B cell (primary cell): ENCODE measurements around the gene CRAT. TPM values are rescaled to one million over a fixed set of nuclear protein-coding genes. Genes with fewer than 3 reads are reported as not detected.

Experiments used
- ATAC-seq: fragments of 200-7000 bp; cut with Tn5 transposase; one replicate; pipeline ENCODE4 v1.10.0; 2021; ENCODE audit warnings: low read depth, mild to moderate bottlenecking, moderate number of reproducible peaks, moderate library complexity
- CTCF ChIA-PET: fragments of 350-600 bp; sonication (Branson Sonifier 250); formaldehyde crosslinking; loops from one replicate; lab custom pipeline; 2021; ENCODE audit warnings: antibody characterized with exemption, inconsistent platforms; lab: Charles Lee
- POLR2A ChIA-PET: fragments of 350-600 bp; sonication (Branson Sonifier 250); formaldehyde crosslinking; loops from one replicate; lab custom pipeline; 2021; ENCODE audit warnings: antibody characterized with exemption; lab: Charles Lee
- DNase-seq: peaks from one replicate; pipeline ENCODE4 v3.0.0; 2013
- H2AFZ ChIP-seq: 2 replicates; pipeline ENCODE4 v1.6.1; 2012; ENCODE audit warnings: mild to moderate bottlenecking, low read depth, low read length; ENCODE audit not compliant: insufficient read depth, poor library complexity, severe bottlenecking
- H3K27ac ChIP-seq, 2 donors: 1 replicate in 1 of 2; 2 replicates in 1 of 2; pipeline ENCODE4 v1.5.1; 2012 to 2013; ENCODE audit warnings: low read length in 2 of 2, mild to moderate bottlenecking in 2 of 2, moderate library complexity in 1 of 2
- H3K27me3 ChIP-seq, 4 experiments: fragments of 200-600 bp in 1 of 4; sonication (generic) in 1 of 4; replicated peaks in 1 of 4; 1 replicate in 2 of 4; 2 replicates in 2 of 4; pipeline versions ENCODE4 v1.6.1 to v1.7.0; 2013 to 2016; ENCODE audit warnings: low read length in 3 of 4, mild to moderate bottlenecking in 2 of 4, mixed read lengths in 1 of 4, moderate library complexity in 1 of 4; ENCODE audit not compliant: insufficient read depth in 4 of 4, control insufficient read depth in 3 of 4; ENCODE audit errors: control extremely low read depth in 1 of 4
- H3K36me3 ChIP-seq, 2 experiments: replicated peaks in 1 of 2; 1 replicate in 1 of 2; 2 replicates in 1 of 2; pipeline versions ENCODE4 v1.6.1 to v1.7.1; 2013; ENCODE audit warnings: low read length in 1 of 2; ENCODE audit not compliant: insufficient read depth in 2 of 2, control insufficient read depth in 1 of 2; ENCODE audit errors: control extremely low read depth in 1 of 2, extremely low read depth in 1 of 2
- H3K4me1 ChIP-seq, 2 donors: fragments of 200-600 bp in 1 of 2; sonication (generic) in 1 of 2; 1 replicate in 1 of 2; 2 replicates in 1 of 2; pipeline versions ENCODE4 v1.5.1 to v1.6.1; 2013 to 2017; ENCODE audit warnings: low read length in 2 of 2; ENCODE audit not compliant: control insufficient read depth in 2 of 2, insufficient read depth in 2 of 2
- H3K4me2 ChIP-seq: replicated peaks from 2 replicates; pipeline ENCODE3; 2012; ENCODE audit warnings: mild to moderate bottlenecking, low read depth, low read length; ENCODE audit not compliant: poor library complexity, severe bottlenecking
- H3K4me3 ChIP-seq, 5 experiments: fragments of 200-600 bp in 1 of 5; sonication (generic) in 1 of 5; 1 replicate in 3 of 5; 2 replicates in 2 of 5; pipeline versions ENCODE4 v1.5.1 to v1.7.0; 2011 to 2016; ENCODE audit warnings: low read length in 4 of 5, mild to moderate bottlenecking in 4 of 5, low read depth in 2 of 5, control low read depth in 1 of 5, moderate library complexity in 1 of 5; ENCODE audit not compliant: insufficient read depth in 1 of 5; ENCODE audit errors: control extremely low read depth in 1 of 5, extremely low read depth in 1 of 5
- H3K79me2 ChIP-seq: fragments of 200-600 bp; sonication (generic); one replicate; pipeline ENCODE4 v1.6.0; 2016; ENCODE audit warnings: low read length; ENCODE audit not compliant: control insufficient read depth, insufficient read depth
- H3K9ac ChIP-seq: fragments of 200-600 bp; sonication (generic); 2 replicates; pipeline ENCODE4 v1.6.1; 2017; ENCODE audit warnings: mild to moderate bottlenecking, low read length, moderate library complexity
- H3K9me3 ChIP-seq, 3 donors: one replicate each; pipeline versions ENCODE4 v1.6.1 to v1.7.1; 2013; ENCODE audit warnings: low read length in 2 of 3; ENCODE audit not compliant: control insufficient read depth in 2 of 3, insufficient read depth in 1 of 3; ENCODE audit errors: control extremely low read depth in 1 of 3
- H4K20me1 ChIP-seq: 2 replicates; pipeline ENCODE4 v1.6.0; 2012; ENCODE audit warnings: mild to moderate bottlenecking, low read length; ENCODE audit not compliant: insufficient read depth, control insufficient read depth, poor library complexity, severe bottlenecking
- H3K27ac Mint-ChIP-seq: one replicate; pipeline ENCODE4 v1.8.0; 2021; ENCODE audit warnings: mixed read lengths
- H3K27me3 Mint-ChIP-seq: one replicate; pipeline ENCODE4 v1.8.0; 2021; ENCODE audit warnings: mixed read lengths
- H3K4me1 Mint-ChIP-seq: one replicate; pipeline ENCODE4 v1.8.0; 2021; ENCODE audit warnings: mixed read lengths
- H3K4me3 Mint-ChIP-seq: one replicate; pipeline ENCODE4 v1.8.0; 2021; ENCODE audit warnings: mixed read lengths
- H3K9me3 Mint-ChIP-seq: one replicate; pipeline ENCODE4 v1.8.0; 2022; ENCODE audit warnings: mixed read lengths; ENCODE audit not compliant: insufficient read depth
- EZH2 ChIP-seq: IDR thresholded peaks from 2 replicates; pipeline ENCODE4 v1.6.1; 2012; ENCODE audit warnings: borderline replicate concordance, low read depth, mild to moderate bottlenecking, moderate library complexity, low read length; ENCODE audit not compliant: insufficient read depth, poor library complexity, severe bottlenecking
- WGBS: methylation state at CpG from one replicate; pipeline ENCODE4 v1.1.5; 2013; ENCODE audit warnings: missing lambda C conversion rate; ENCODE audit not compliant: insufficient coverage; 5-methylcytosine and 5-hydroxymethylcytosine counted together
- intact Hi-C: fragments of 100-400 bp; cut with micrococcal nuclease; formaldehyde crosslinking; loops from one replicate; pipeline ENCODE4 v1.10.0; 2022
- polyA plus RNA-seq: library from polyadenylated mRNA; depleted of rRNA; stranded (reverse); fragments of >200 nt; gene quantifications from 2 replicates; pipeline ENCODE4 v1.2.3, GENCODE V29; 2012
- total RNA-seq, 2 donors: library from RNA; stranded (reverse); fragments of 120-200 nt in 1 of 2; gene quantifications; 1 replicate in 1 of 2; 2 replicates in 1 of 2; pipeline versions ENCODE4 v1.2.3 to v1.2.4, GENCODE V29; 2013 to 2022
- TF ChIP-seq, protein P1 (sequence below): fragments of 200-600 bp; IDR thresholded peaks from one replicate; pipeline ENCODE4 v1.8.0; 2022; ENCODE audit warnings: antibody characterized with exemption, mild to moderate bottlenecking

The CRAT gene
- total and polyA plus RNA-seq, 2 donors (not counting 1 experiment from before 2014, with no cell fraction given), result 8.0 to 14.1 TPM

DNA sequence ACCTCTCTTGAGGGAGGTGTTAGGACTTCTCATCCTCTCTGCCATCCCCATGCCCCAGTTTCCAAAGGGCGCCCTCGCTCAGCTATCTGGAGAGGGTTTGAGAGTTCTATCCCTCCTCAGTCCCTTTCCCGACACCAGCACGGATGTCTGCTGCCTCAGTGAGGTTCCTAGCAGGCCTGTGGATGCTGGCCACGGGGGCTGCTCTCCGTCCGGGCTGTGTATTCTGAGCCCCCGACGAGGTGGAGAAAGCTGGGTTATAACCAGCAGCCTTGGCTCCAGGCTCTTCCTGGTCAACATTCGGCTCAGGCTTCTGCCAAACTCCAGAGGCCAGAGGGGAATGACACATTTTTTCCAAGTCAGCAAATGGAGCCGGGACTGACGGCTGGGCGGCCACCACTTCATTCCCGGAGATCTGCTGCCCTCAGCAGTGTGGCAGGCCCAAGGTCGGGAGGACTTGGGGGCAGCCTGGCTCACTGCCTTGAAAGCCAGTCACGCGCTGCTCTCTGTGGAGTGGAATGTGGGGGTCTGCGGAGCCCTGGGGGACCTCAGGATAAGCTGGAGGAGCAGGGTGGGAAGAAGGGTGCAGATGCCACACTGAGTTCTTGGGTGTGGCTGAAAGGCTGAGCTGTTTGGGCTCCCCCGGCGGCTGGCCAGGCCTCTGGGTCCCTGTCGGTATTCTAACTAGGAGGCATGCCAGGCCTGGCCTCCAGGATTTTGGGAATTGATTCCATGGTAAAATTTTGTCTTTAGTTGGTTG lies 28.1 kb upstream of the CRAT start:
- TF ChIP-seq, protein P1, sequence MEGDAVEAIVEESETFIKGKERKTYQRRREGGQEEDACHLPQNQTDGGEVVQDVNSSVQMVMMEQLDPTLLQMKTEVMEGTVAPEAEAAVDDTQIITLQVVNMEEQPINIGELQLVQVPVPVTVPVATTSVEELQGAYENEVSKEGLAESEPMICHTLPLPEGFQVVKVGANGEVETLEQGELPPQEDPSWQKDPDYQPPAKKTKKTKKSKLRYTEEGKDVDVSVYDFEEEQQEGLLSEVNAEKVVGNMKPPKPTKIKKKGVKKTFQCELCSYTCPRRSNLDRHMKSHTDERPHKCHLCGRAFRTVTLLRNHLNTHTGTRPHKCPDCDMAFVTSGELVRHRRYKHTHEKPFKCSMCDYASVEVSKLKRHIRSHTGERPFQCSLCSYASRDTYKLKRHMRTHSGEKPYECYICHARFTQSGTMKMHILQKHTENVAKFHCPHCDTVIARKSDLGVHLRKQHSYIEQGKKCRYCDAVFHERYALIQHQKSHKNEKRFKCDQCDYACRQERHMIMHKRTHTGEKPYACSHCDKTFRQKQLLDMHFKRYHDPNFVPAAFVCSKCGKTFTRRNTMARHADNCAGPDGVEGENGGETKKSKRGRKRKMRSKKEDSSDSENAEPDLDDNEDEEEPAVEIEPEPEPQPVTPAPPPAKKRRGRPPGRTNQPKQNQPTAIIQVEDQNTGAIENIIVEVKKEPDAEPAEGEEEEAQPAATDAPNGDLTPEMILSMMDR, result no peak
- no peak for TF ChIP-seq EZH2
- POLR2A ChIA-PET, result interaction anchor here (0.5 to 2.6 kb wide), 7 partner anchors 36 to 767 kb away, joined by 3 to 22 read pairs (median 10); partner anchors contain the start of genes NTMT1 and URM1
- CTCF ChIA-PET, result interaction anchor here (0.6 to 18.9 kb wide), 30 partner anchors 8 to 660 kb away, joined by 3 to 382 read pairs (median 4); partner anchors contain the start of genes C9orf50, CRAT, IER5L and NTMT1
- H3K27me3 Mint-ChIP-seq, result no peaks in the 10 kb centered on the region
- H3K27me3 ChIP-seq, result no peaks in the 10 kb centered on the region
- ATAC-seq, result no peak
- no peak overlapping the region for H3K27ac ChIP-seq
- H4K20me1 ChIP-seq, result peaks cover 6% of the 10 kb centered on the region
- intact Hi-C loops, result loop anchor here (1.0 to 2.0 kb wide), 4 partner anchors 40 to 504 kb away; partner anchors contain the start of genes ASB6, DOLPP1 and IER5L
- no peak overlapping the region for H3K9ac ChIP-seq
- no peak overlapping the region for H3K4me3 ChIP-seq
- H3K27ac Mint-ChIP-seq, result peak overlapping the region; percentile 94
- 90% methylated on average over 19 of the region's 21 CpGs for WGBS
- peaks cover 43% of the 10 kb centered on the region for H3K4me1 Mint-ChIP-seq
- H3K36me3 ChIP-seq, result peaks cover 1 to 49% of the 10 kb centered on the region in 2 experiments
- H3K4me2 ChIP-seq, result peak overlapping the region; percentile 94
- peak; percentile 22 for DNase-seq
- peaks cover 22% of the 10 kb centered on the region for H3K79me2 ChIP-seq
- no peak overlapping the region for H2AFZ ChIP-seq
- peaks cover 43 to 48% of the 10 kb centered on the region in 2 donors for H3K4me1 ChIP-seq
- no peaks in the 10 kb centered on the region for H3K9me3 ChIP-seq
- no peak overlapping the region for H3K4me3 Mint-ChIP-seq
- no peaks in the 10 kb centered on the region for H3K9me3 Mint-ChIP-seq

DNA sequence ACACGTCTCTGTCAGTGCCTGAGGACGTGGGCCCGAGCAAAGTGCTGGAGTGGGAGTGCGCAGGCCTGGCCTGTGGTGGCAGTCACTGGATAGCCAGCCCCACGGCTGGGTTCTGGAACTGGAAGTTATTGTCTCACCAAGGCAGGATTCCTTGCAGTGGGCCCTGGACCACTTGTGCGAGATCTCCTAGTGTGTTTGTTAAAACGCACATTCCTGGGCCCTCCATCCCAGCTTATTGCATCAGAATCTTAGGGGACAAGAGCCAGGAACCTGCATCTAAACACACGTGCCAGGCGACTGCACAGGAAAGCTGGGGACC lies 27.5 kb upstream of the CRAT start:
- WGBS, result 98% methylated on average over 9 of the region's 9 CpGs
- H3K4me3 Mint-ChIP-seq, result no peak overlapping the region
- TF ChIP-seq, protein P1, result no peak
- TF ChIP-seq EZH2, result no peak

More for the DNA sequence above, 27.5 kb upstream of the CRAT start:
- intact Hi-C loops, result loop anchor here (2.0 kb wide), 1 partner anchor 57 kb away; the partner anchor contains the start of gene DOLPP1
- DNase-seq (no peak), ATAC-seq (no peak)
- H3K36me3 ChIP-seq, result peaks cover 1 to 50% of the 10 kb centered on the region in 2 experiments
- H3K79me2 ChIP-seq, result peaks cover 17% of the 10 kb centered on the region
- no peaks in the 10 kb centered on the region for H3K27me3 ChIP-seq
- Mint-ChIP-seq H3K9me3 (no peaks in the 10 kb centered on the region), H3K27me3 (no peaks in the 10 kb centered on the region), H3K27ac (peak overlapping the region; percentile 26), H3K4me1 (peaks cover 41% of the 10 kb centered on the region)
- H3K4me3 ChIP-seq, result no peak overlapping the region
- H4K20me1 ChIP-seq, result peaks cover under 1% of the 10 kb centered on the region
- H3K9ac ChIP-seq, result no peak overlapping the region
- H2AFZ ChIP-seq, result no peak overlapping the region
- ChIA-PET POLR2A (interaction anchor here (2.5 kb wide), 1 partner anchor 36 kb away, joined by 15 read pairs; no protein-coding TSS in a partner anchor), CTCF (interaction anchor here (0.6 to 18.9 kb wide), 18 partner anchors 13 to 652 kb away, joined by 3 to 382 read pairs (median 10); partner anchors contain the start of genes C9orf50, CRAT, IER5L and NTMT1)
- H3K4me1 ChIP-seq, result peaks cover 37 to 43% of the 10 kb centered on the region in 2 donors
- H3K9me3 ChIP-seq, result no peaks in the 10 kb centered on the region
- no peak overlapping the region for H3K27ac ChIP-seq
- H3K4me2 ChIP-seq, result no peak overlapping the region
